DMS53 (cell line): ENCODE data around the gene STRN3.
"Not testable (repeated sequence)": the region's sequence is repeated elsewhere in the genome, so short reads cannot be mapped to it uniquely, and the experiment has no call there.

Experiments used
- DNase-seq: peaks from one replicate; lab custom pipeline; 2025; lab: John Stamatoyannopoulos, UW

STRN3 gene

GRCh38 chr14:31037709-31038221 is 11.6 kb upstream of the STRN3 start:
- DNase-seq, result no peak

GRCh38 chr14:31036552-31036951 is 10.4 kb upstream of the STRN3 start:
- no peak for DNase-seq

DNA sequence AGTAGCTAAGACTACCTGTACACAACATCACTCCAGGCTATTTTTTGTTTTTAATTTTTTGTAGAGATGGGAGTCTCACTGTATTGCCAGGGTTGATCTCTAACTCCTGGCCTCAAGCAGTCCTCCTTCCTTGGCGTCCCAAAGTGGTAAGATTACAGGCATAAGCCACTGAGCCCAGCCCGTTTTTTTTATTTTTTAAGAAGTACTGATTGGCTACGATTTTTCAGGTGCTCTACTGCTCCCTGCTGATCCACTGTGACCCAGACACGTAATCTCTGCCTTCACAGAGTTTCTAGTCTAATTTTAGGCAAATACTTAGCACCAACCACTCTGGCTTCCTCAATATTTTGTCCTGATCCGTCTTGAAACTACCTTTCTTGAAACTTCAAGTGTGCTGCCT is 4.3 kb upstream of the STRN3 start:
- DNase-seq, result no peak

DNA sequence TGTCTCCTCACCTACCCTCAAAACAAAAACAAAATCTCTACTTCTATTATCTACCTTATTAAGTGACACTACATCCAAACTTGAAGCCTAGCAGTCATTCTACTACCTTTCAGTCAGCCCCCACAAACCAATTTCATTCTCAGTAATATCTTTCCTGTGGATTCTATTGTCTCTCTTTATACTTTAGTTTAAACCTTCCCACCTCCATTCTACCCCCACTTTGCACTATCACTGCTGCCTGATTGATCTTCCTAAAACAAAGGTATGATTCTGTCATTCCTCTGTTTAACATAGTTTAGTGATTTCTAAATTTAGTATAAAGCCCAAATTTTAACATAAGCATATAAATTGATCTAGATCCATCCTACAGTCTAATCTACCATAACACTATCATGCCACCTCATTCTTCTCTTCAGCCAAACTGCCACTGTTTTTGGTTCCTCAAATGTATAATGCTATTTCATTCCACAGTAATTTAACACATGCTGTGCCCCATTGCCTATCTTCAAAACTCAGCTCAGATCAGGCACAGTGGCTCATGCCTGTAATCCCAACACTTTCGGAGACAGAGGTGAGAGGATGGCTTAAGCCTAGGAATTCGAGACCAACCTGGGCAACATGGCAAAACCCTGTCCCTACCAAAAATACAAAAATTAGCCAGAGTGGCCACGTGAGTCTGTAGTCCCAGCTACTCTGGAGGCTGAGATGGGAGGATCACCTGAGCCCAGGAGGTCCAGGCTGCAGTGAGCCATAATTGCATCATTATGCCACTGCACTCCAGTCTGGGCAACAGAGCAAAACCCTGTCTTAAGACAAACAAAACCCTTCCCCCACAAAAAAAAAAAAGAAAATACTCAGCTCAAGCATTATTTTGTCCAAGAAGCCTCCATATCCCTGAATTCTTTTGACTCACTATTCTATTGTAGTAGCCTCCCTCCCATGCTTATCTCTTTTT is 3.1 kb upstream of the STRN3 start:
- DNase-seq, result no peak

DNA sequence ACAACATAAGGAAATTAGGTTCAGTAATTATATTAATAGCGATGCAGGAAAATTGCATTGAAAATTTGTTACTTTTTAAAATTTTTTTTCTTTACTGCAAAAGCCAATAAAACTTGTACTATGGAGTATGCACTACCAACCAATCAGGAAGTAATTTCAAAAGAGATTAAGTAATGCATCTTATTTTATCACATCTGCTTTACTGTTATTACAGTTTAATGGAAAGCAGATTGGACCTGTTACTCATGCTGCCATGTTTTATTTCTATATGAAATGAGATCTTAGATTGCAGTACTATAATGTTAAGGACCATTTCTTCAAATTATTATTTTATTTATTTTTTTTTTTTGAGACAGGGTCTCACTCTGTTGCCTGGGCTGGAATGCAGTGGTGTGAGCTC is 1.7 kb upstream of the STRN3 start:
- DNase-seq, result no peak

DNA sequence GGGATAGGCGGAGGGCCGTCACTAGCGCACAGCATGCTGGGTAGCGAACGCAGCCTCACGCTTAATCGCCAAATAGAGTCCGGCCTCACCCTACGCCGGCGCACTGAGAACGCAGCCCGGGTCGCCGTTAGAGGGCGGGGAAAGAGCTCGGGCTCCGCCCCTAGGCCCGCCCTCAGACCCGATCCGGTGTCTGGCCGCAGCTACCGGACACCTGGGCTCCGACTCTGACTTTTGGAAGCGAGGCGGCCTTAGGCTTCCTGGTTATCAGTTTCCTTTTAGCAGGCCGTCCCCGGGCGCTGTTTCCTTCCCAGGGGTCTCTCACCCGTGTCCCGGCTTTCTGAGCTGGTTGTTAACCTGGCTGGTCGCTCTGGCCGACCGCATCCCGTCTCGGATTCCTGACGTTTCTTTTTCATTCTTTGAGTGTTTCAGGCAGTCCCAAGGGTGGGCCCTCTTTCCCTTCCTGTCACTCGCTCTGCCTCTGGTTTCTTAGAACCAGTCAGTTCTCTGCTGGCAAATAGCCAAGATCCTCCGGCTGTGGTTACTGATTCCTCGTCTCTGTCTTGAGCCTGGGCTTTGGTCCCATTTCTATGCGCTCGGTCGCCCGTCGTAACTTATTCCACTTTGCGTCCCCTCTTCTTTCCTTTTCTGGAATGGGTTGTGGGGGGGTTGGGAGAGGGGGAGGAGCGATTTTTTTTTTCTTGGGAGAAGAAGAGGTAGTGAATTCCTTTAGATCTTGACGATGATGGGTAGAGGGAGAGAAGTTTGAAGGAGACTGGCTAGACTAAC is 464 bp upstream of the STRN3 start:
- DNase-seq, result peak; percentile 95

GRCh38 chr14:31025367-31026076 is 657 bp downstream of the STRN3 start, which contains the start of gene AP4S1:
TSS of gene AP4S1 (plus strand) at chr14:31025649. CDS start at chr14:31066197, 40,548 bp downstream.
- DNase-seq, result peak; percentile 58

- DNase-seq, result peak; percentile 21
These were observed 1.4 kb downstream of the STRN3 start for GRCh38 chr14:31024577-31025366.

DNA sequence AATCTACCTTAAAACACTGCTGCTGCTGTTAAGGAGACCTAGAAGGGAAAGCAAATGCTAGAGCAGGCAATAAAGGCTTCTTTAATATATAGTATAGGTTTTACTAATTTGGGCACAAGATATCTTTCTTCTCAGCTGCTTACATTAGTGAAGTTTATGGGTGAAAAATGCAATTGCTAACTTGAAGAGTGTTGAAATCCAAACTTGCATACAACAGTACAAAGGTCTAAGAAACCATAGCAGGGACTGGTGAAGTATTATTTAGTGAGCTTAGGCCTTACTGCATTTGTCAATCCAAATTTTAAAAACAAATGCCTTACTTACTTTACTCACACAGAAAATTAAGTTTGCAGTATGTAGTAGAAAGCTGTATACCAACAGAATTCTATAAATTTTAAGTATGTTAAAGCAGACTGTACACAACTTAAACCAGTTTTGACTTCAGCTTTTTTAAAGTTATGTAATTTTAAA is 2.1 kb downstream of the STRN3 start:
- no peak for DNase-seq

DNA sequence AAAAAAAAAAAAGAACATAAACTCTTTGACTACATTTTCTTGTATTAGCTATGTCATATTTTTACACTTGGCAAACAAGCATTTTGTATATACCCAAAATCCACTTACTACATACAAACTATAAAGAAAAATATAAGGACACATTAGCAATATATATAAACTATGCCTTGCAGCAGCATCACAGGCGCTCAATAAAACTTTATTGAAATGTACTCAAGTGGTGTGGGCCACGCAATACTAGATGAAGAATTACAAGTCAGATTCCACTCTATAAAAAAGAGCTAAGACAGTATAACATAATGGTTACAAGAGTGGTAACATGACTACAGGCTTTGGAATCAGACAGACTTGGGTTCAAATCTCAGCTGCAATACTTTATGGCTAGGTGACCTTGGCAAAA is 3.8 kb downstream of the STRN3 start:
- DNase-seq, result no peak

DNA sequence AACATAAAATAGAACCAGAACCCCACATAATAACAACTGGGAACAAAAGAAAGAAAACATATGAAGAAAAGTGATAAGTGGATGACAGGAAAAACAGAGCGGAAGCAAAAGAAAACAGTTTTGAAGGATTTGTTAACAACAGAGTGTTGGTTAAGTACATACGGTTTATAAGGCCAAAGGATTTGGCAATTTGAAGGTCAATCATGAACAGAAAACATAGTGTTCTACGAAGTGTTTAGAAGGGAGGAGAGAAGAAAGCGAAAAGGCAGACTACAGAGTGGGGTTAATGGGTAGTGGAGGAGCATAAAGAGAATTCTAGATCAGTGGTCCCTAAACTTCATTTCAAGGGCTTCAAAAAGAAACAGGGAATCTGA is 4.6 kb downstream of the STRN3 start:
- DNase-seq, result no peak

- DNase-seq, result no peak
These were observed 5.2 kb downstream of the STRN3 start for GRCh38 chr14:31020834-31021575.

- DNase-seq, result no peak
These were observed 8.0 kb downstream of the STRN3 start for GRCh38 chr14:31018057-31018645.

GRCh38 chr14:31013841-31014240 is 12.3 kb downstream of the STRN3 start:
- no peak for DNase-seq

DNA sequence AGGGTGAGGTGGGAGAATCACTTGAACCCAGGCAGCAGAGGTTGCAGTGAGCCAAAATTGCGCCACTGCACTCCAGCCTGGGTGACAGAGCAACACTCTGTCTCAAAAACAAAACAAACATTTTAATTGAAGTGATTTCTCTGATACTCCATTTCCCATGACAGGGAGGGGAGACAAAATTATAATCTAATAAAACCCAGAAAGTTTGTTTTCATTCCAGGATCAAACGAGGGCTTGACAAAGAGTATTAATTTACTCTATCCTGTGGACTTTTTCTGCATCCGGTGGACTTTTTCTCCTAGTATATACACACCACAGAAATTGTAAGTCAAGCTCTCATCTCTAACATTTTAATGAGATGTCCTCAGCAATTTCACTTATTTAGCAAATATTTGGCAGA is 15.2 kb downstream of the STRN3 start:
- no peak for DNase-seq

- DNase-seq, result no peak
These were observed 16.2 kb downstream of the STRN3 start for GRCh38 chr14:31009836-31010574.

DNA sequence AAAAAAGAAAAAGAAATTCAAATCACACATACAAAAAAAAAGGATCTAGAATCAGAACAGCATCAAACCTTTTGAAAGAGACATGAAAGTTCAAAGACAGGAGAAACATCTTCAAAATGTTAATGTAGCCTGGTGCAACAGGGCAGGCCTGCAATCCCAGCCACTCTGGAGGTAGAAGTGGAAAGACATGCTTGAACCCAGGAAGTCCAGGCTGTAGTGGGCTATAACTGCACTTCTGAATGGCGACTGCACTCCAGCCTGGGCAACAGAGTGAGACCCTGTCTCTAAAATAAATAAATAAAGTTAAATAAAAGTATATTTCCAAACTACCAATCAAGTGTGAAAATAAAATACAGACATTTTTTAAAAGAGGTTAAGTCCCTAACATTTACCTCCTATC is 19.5 kb downstream of the STRN3 start:
- DNase-seq, result no peak

GRCh38 chr14:31004007-31004406 is 22.2 kb downstream of the STRN3 start:
- DNase-seq, result not testable (repeated sequence)

DNA sequence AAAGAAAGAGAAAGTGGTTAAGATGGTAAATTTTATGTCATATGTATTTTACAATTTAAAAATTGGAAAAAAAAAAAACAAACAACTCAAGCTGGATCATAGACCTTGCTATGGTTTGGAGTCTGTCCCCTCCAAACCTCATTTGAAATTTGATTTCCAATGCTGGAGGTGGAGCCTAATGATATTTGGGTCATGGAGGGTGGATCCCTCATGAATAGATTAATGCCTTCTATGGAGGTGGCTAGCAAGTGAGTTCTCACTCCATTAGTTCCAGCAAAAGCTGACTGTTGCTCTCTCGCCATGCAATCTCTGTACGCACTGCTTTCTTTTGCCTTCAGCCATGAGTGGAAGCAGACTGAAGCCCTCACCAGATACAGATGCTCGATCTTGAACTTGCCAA is 22.9 kb downstream of the STRN3 start:
- DNase-seq, result no peak

GRCh38 chr14:31001339-31001658 is 24.9 kb downstream of the STRN3 start:
- DNase-seq, result no peak
